Ovary (tissue), 3 donors: Measurements from ENCODE around the gene DAP.

Experiments
- EP300 ChIP-seq: sonication (generic); formaldehyde crosslinking; IDR thresholded peaks from one replicate; pipeline ENCODE4 v1.6.1; 2017; ENCODE audit warnings: antibody characterized with exemption
- POLR2A ChIP-seq: fragments of 450-650 bp; IDR thresholded peaks from one replicate; pipeline ENCODE4 v1.6.1; 2017; ENCODE audit warnings: antibody characterized with exemption, mild to moderate bottlenecking, moderate library complexity
- TF ChIP-seq, protein P1 (sequence below), 3 donors: fragments of 450-650 bp in 2 of 3; fragments of 200-600 bp in 1 of 3; IDR thresholded peaks; one replicate each; pipeline versions ENCODE4 v1.5.1 to v1.8.0; 2016 to 2022; ENCODE audit warnings: antibody characterized with exemption in 3 of 3, mild to moderate bottlenecking in 1 of 3
- donor health status: DM: no; HTN: no; CAD: no.

DNA sequence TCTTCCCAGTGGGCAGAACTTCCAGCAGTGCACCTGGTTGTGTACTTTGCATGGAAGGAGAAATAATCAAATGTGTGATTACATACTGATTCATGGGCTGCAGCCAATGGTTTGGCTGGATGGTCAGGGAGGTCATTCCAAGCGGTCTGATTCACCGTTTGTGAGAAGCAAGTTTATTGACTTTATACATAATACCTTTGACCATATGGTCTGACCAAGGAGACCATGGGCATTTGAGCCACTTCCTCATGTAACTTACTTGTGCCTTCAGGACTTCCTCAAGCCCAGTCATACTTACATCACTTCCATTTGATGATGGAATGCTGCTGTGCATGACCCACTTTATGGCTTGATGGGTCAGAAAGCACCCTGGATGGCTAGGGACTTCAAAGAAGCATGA lies 41.1 kb downstream of the DAP start:
- TF ChIP-seq, protein P1, sequence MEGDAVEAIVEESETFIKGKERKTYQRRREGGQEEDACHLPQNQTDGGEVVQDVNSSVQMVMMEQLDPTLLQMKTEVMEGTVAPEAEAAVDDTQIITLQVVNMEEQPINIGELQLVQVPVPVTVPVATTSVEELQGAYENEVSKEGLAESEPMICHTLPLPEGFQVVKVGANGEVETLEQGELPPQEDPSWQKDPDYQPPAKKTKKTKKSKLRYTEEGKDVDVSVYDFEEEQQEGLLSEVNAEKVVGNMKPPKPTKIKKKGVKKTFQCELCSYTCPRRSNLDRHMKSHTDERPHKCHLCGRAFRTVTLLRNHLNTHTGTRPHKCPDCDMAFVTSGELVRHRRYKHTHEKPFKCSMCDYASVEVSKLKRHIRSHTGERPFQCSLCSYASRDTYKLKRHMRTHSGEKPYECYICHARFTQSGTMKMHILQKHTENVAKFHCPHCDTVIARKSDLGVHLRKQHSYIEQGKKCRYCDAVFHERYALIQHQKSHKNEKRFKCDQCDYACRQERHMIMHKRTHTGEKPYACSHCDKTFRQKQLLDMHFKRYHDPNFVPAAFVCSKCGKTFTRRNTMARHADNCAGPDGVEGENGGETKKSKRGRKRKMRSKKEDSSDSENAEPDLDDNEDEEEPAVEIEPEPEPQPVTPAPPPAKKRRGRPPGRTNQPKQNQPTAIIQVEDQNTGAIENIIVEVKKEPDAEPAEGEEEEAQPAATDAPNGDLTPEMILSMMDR (IDR thresholded peaks at IDR 0.05): no peak
- no peak for TF ChIP-seq POLR2A
- TF ChIP-seq EP300: no peak
